ENCODE measurements around the gene GINS3. TPM values are rescaled to one million over a fixed set of nuclear protein-coding genes. Genes with fewer than 3 reads are reported as not detected.

GINS3 gene
- total RNA-seq, 2 experiments from 2014 or later = 28.5 to 29.3 TPM

DNA sequence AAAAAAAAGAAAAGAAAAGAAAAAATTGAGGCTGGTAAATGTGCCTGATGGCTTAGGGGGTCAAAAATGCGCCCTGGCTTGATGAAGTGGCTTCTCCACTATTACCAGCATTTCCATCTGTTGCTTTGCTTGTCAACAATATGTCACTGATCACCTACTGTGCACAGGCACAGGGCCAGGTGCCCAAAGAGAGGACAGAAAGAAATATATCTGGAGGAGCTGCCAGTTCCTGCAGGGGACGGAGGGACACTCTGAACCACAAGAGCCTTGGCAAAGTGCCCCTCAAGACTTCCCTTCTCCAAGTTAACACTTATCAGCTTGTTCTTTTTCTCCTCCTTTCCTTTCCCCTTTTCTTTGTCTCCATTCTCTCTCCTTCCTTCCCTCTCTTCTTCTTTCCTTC is 34.7 kb downstream of the GINS3 start:
- Mint-ChIP-seq H3K4me3 (no peak overlapping the region), H3K4me1 (peaks cover 19% of the 10 kb centered on the region), H3K27ac (no peak overlapping the region), H3K27me3 (no peaks in the 10 kb centered on the region), H3K36me3 (no peaks in the 10 kb centered on the region), H3K9me3 (peaks cover 2% of the 10 kb centered on the region)
- no peak for DNase-seq

DNA sequence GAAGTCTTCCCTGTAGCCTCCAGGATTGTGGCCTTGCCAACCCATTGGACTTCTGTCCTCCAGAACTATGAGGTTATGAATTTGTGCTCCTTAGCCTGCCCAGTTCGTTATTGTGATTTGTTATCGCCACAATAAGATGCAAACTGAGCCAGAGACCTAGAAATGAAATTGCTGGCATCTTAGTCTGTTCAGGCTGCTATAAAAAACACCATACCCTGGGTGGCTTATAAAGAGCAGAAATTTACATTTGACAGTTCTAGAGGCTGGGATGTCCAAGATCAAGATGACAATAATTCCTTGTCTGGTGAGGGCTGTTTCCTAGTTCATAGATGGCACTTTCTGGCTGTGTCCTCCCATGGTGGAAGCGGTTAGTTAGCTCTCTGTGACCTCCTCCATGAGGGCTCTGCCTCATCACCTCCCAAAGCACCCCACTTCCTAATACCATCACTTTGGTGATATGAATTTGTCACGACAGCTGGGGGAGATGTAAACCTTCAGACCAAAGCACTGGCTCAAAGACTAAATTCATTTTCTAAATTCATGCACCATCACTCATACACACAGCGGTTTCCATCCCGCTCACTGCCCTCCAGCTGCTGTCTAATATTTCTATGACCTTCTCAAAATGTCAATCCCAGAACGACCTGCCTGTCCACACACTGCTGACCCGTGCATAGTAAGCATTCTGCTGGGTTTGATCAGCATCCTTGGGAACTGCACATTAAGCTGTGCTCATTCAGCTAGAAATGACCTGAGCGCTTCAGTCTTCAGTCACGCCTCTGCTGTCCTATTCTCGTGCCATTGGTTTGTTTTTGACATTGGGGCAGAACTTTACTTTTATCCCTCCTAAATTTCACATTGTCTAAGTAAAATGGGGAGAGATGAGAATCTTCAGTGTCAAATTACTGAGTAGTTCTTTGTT is 36.6 kb downstream of the GINS3 start:
- no peak for DNase-seq
- Mint-ChIP-seq H3K9me3 (peaks cover 2% of the 10 kb centered on the region), H3K4me1 (peaks cover 19% of the 10 kb centered on the region), H3K27ac (no peak overlapping the region), H3K4me3 (no peak overlapping the region), H3K36me3 (no peaks in the 10 kb centered on the region), H3K27me3 (no peaks in the 10 kb centered on the region)

DNA sequence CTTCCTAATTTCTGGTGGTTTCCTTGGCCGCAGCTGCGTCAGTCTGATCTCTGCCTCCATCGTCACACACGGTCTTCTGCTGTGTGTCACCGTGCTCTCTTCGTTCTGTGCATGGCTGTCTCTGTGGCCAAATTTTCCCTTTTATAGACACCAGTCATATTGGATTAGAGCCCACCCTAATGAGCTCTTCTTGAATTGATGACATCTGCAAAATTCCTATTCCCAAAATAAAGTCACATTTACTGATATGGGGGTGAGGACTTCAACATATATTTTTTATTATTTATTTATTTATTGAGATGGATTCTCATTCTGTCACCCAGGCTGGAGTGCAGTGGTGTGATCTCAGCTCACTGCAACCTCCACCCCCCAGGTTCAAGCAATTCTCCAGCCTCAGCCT is 38.4 kb downstream of the GINS3 start:
- H3K9me3 Mint-ChIP-seq = no peaks in the 10 kb centered on the region
- no peak overlapping the region for H3K4me3 Mint-ChIP-seq
- no peaks in the 10 kb centered on the region for H3K36me3 Mint-ChIP-seq
- DNase-seq = no peak
- H3K4me1 Mint-ChIP-seq = peaks cover 10% of the 10 kb centered on the region
- H3K27me3 Mint-ChIP-seq = no peaks in the 10 kb centered on the region
- H3K27ac Mint-ChIP-seq = no peak overlapping the region

DNA sequence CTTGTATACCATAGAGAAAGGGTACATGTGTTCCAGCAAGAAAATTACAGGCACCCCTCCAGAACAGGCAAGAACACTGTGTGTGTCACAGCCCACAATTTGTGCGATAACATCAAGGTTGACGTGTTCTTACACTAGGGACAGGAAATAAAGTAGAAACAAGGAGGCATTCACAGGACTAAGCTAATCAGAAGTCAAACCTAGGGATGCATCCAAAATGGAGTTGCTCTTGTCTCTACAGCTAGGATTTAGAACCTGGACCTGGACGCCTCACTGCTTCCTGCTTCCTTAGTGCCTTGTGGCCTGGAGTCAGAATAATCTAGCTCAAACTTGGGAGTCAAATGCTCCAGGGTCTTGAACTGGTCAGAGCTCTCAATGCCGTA is 41.3 kb downstream of the GINS3 start:
- peaks cover 1% of the 10 kb centered on the region for H3K9me3 Mint-ChIP-seq
- no peak for DNase-seq
- H3K27ac Mint-ChIP-seq = no peak overlapping the region
- no peaks in the 10 kb centered on the region for H3K36me3 Mint-ChIP-seq
- no peaks in the 10 kb centered on the region for H3K4me1 Mint-ChIP-seq
- no peak overlapping the region for H3K4me3 Mint-ChIP-seq
- no peaks in the 10 kb centered on the region for H3K27me3 Mint-ChIP-seq

DNA sequence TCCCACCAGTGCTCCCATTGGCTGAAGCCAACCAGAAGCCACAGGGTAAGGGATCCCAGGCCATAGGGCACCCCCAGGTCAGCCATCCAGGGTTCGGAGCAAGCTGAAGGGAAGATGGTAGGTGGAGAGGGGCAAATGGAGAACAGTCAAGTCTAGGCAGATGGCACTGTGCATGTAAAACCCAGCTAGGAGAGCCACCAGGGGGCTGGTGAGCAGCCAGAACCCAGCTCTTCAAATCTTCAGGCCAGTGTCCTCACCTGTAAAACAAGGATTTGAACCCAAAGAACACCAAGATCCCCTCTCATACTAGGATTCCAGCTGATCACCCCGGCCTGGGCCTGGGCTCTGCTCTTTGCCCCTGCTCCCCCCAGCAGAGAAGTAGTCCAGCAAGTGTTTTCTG is 43.5 kb downstream of the GINS3 start:
- no peaks in the 10 kb centered on the region for H3K27me3 Mint-ChIP-seq
- H3K27ac Mint-ChIP-seq = no peak overlapping the region
- H3K4me3 Mint-ChIP-seq = no peak overlapping the region
- H3K4me1 Mint-ChIP-seq = no peaks in the 10 kb centered on the region
- H3K9me3 Mint-ChIP-seq = peaks cover 1% of the 10 kb centered on the region
- no peaks in the 10 kb centered on the region for H3K36me3 Mint-ChIP-seq
- no peak for DNase-seq

DNA sequence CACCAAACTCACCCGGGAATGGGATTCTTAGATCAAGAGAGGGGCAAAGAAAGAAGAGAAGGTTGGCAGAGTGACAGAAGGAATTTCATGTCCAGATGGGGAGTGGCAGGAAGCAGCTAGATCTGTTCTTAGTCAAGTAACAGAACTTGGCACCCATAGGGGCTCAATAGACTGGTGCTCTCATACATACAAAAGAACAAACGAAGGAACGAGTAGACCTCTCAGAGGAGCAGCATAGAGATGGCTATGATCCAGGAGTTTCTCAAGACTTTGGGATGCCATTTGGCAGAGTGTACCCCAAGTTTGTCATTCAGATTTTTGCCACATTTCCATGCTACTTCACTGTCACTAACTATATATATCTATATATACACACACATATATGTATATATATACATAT is 47.9 kb downstream of the GINS3 start:
- Mint-ChIP-seq H3K27ac (no peak overlapping the region), H3K4me3 (no peak overlapping the region), H3K27me3 (peaks cover 4% of the 10 kb centered on the region), H3K36me3 (no peaks in the 10 kb centered on the region), H3K9me3 (peaks cover 1% of the 10 kb centered on the region), H3K4me1 (no peaks in the 10 kb centered on the region)
- DNase-seq = no peak

DNA sequence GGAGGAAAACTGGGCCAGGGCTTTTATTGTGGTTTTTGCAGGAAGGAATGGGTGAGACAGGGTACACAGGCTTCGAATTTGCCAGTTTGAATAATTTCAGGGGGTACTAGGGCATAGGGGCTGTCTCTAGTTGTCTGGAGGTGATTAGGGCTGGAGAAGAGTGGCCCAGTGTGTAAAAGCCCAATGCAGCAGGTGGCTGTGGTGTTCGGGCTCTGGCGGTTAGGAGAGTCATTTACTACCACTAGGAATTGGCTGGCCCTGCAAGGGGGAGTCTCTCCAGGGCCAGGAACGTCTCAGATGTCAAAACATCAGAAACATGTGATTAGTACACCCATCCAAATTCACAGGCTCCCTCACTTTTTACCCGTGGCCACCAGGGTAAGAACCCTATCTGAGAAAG is 50.3 kb downstream of the GINS3 start:
- Mint-ChIP-seq H3K4me3 (no peak overlapping the region), H3K4me1 (no peaks in the 10 kb centered on the region), H3K27me3 (peaks cover 6% of the 10 kb centered on the region), H3K36me3 (no peaks in the 10 kb centered on the region), H3K9me3 (no peaks in the 10 kb centered on the region), H3K27ac (no peak overlapping the region)
- DNase-seq = no peak

DNA sequence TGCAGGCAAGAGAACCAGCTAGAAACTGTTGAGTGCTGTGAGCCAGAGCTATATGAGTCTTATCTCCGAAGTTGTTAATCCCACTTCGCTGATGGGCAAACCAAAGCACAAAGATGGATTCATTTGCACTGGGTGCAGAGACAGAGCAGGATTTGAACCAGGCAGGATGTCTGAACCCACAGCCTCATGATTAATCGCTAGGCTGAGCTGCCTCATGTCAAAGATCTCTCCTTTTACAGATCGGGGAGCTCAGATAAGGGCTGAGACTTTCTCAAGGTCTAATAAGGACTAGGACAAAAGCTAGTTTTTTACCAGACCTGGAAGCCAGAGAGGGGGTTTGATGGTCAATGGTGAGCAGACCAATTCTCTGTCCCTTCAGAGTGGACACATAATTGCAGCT is 51.5 kb downstream of the GINS3 start:
- Mint-ChIP-seq H3K36me3 (no peaks in the 10 kb centered on the region), H3K27me3 (peaks cover 6% of the 10 kb centered on the region), H3K9me3 (no peaks in the 10 kb centered on the region), H3K4me1 (no peaks in the 10 kb centered on the region), H3K4me3 (no peak overlapping the region), H3K27ac (no peak overlapping the region)
- DNase-seq = no peak

DNA sequence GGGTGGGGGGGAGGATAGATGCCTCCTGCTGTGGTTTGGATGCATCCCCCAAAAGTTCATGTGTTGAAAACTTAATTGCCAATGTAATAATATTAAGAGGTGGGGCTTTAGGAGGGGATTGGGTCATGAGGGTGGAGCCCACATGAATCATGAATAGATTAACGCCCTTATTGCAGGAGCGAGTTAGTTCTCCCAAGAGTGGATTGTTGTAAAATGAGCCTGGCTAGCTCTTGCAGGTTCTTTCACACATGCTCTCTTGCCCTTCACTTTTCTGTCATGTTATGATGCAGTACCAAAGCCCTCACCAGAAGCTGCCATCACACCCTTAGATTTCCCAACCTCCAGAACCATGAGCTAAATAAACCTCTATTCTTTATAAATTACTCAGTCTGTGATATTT is 52.0 kb downstream of the GINS3 start:
- Mint-ChIP-seq H3K27me3 (peaks cover 6% of the 10 kb centered on the region), H3K9me3 (no peaks in the 10 kb centered on the region), H3K4me1 (no peaks in the 10 kb centered on the region), H3K4me3 (no peak overlapping the region), H3K36me3 (no peaks in the 10 kb centered on the region), H3K27ac (no peak overlapping the region)
- DNase-seq = no peak

DNA sequence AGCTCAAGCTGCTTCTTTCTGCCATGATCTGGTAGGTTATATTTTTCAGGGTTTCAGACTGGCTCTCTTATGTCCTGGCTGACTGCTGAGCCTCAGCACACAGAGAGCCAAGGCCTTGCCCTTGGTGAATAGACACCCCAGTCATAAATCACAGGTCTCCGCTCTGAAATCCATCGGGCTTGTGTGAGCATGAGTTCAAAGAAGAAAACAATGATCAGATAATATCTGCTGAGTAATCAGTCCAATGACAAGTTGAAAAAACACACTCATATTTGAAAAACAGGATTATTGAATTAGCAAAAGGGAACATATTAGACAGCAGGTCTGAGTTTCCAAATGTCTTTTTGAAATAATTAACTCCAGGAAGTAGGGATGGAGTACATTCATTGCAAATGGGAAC is 56.6 kb downstream of the GINS3 start:
- Mint-ChIP-seq H3K4me3 (no peak overlapping the region), H3K27me3 (peaks cover 12% of the 10 kb centered on the region), H3K27ac (no peak overlapping the region), H3K36me3 (no peaks in the 10 kb centered on the region), H3K4me1 (no peaks in the 10 kb centered on the region), H3K9me3 (no peaks in the 10 kb centered on the region)
- DNase-seq = no peak

DNA sequence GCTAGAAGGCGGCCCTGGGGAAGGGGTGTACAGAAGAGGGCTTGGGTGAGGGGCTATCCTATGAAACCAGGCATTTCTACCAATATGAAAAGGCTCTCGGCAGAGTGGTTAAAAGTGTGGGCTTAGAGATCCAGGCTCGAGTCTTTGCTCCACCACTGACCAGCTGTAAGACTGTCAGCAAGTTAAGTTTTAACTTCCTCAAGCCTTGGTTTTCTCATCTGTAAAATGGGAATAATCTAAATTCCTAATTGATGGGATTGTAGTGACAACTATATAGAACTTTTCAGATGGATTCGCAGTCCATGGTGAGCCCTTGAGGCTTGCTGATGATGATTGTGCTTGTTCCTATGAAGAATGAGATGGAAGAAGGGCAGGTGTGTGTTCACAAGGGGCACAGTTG is 57.0 kb downstream of the GINS3 start:
- no peaks in the 10 kb centered on the region for H3K9me3 Mint-ChIP-seq
- no peak for DNase-seq
- H3K27ac Mint-ChIP-seq = no peak overlapping the region
- no peaks in the 10 kb centered on the region for H3K4me1 Mint-ChIP-seq
- H3K36me3 Mint-ChIP-seq = no peaks in the 10 kb centered on the region
- peaks cover 12% of the 10 kb centered on the region for H3K27me3 Mint-ChIP-seq
- H3K4me3 Mint-ChIP-seq = no peak overlapping the region

DNA sequence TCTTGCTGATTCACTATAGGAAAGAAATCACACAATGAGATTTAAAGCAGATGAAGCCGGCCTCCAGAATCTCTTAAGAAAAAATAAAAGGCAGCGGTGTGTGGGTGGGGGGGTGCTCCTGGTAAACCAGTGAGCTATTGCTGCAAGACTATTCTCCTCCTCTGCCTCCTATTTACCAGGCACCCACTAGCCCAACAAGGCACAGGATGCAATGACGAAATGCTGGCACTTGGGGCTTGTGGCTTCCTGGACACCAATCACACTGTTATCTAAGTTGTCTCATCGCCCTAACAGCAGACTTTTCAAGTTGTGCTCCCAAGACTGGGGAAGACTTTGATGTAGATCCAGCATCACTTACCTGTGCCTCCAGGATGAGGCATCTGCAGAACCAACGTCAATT is 57.5 kb downstream of the GINS3 start:
- Mint-ChIP-seq H3K4me1 (no peaks in the 10 kb centered on the region), H3K4me3 (no peak overlapping the region), H3K36me3 (no peaks in the 10 kb centered on the region), H3K9me3 (no peaks in the 10 kb centered on the region), H3K27ac (no peak overlapping the region), H3K27me3 (peaks cover 11% of the 10 kb centered on the region)
- no peak for DNase-seq

DNA sequence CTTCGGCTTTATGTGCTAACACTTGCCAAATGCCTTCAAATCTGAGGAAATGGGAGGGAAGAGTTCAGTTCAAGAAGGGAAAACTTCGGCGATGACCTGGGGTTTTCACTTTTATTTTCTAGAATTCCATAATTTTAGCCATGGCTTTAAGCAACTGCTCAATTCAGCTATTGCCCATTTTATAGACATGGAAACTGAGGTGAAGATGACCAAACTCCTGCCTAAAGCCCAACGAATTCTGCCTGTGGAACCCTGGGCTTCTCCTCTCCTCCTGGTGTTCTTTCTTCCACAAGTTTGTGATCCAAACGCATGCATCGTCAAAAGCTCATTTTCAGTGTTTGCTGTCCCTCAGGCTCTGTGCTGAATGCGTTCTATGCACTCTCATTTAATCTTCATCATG is 58.3 kb downstream of the GINS3 start:
- no peak overlapping the region for H3K4me3 Mint-ChIP-seq
- H3K36me3 Mint-ChIP-seq = no peaks in the 10 kb centered on the region
- no peak for DNase-seq
- H3K27me3 Mint-ChIP-seq = peaks cover 6% of the 10 kb centered on the region
- H3K27ac Mint-ChIP-seq = no peak overlapping the region
- no peaks in the 10 kb centered on the region for H3K9me3 Mint-ChIP-seq
- no peaks in the 10 kb centered on the region for H3K4me1 Mint-ChIP-seq

DNA sequence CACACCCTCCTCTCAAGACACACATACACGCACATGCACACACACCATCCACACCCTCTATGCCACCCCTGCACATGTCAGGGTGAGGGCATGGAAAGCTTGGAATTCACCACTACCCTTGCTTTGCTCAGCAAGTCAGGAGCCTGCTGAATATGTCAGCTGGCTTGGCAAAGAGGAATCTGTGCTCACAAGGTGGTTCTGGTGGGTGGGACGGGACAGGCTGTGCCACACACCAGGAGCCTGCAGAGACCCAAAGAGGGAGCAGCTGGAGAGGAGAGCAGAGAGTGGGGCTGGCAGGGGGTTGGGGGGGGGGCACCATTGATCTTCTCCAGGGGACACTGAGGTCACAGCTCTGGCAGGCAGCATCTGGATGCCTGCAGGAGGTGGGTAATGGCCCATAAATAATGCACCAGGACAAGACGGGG is 59.0 kb downstream of the GINS3 start:
- Mint-ChIP-seq H3K9me3 (no peaks in the 10 kb centered on the region), H3K36me3 (no peaks in the 10 kb centered on the region), H3K4me1 (no peaks in the 10 kb centered on the region), H3K4me3 (no peak overlapping the region), H3K27me3 (peaks cover 6% of the 10 kb centered on the region), H3K27ac (no peak overlapping the region)
- no peak for DNase-seq

DNA sequence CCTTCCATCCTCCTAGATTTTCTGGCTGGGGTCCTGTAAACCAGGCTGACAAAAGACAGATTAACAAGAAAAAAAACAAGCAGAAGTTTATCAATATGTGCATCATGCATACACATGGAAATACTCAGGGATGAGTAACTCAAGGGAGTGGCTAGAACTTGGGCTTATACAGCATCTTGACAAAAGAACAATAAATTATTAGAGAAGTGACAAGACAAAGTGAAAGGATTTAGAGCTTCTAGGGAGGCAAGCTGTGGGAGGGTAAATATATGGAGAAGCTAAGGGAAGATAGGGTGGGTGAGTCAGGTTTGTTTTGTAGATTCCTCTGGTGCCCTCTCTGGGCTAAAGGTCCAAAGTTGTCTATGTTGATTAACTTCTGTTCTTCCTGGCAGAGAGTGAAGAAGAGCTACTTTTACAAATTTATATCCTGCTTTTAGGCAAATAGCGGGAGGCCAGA is 59.7 kb downstream of the GINS3 start:
- Mint-ChIP-seq H3K9me3 (no peaks in the 10 kb centered on the region), H3K4me1 (no peaks in the 10 kb centered on the region), H3K4me3 (no peak overlapping the region), H3K36me3 (no peaks in the 10 kb centered on the region), H3K27me3 (peaks cover 6% of the 10 kb centered on the region), H3K27ac (no peak overlapping the region)
- DNase-seq = no peak

DNA sequence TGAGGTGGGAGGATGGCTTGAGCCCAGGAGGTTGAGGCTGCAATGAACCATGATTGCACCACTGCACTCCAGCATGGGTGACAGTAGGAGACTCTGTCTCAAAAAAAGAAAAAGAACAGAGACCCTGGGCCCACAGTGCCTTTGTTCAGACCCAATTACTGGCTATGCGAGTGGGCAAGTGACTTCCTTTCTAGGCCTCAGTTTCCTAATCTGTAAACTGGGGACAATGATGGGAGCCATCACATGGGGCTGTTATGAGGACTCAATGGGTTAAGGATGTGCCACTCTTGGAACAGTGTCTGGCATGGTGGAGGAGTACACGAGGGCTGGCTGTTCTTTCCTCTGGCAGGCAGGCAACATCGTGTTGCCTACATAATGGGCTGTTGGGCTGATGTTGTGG is 60.4 kb downstream of the GINS3 start:
- Mint-ChIP-seq H3K36me3 (no peaks in the 10 kb centered on the region), H3K27ac (no peak overlapping the region), H3K9me3 (no peaks in the 10 kb centered on the region), H3K27me3 (peaks cover 12% of the 10 kb centered on the region), H3K4me1 (no peaks in the 10 kb centered on the region), H3K4me3 (no peak overlapping the region)
- DNase-seq = no peak

All from activated naive CD8-positive, alpha-beta T cell treated with anti-CD3 and anti-CD28 coated beads for 36 hours (primary cell).